ENCODE data around the gene ENOX1. TPM values are rescaled to one million over a fixed set of nuclear protein-coding genes. Genes with fewer than 3 reads are reported as not detected.

Gene ENOX1
- total and polyA plus RNA-seq, 4 experiments from 2014 or later, result not detected

DNA sequence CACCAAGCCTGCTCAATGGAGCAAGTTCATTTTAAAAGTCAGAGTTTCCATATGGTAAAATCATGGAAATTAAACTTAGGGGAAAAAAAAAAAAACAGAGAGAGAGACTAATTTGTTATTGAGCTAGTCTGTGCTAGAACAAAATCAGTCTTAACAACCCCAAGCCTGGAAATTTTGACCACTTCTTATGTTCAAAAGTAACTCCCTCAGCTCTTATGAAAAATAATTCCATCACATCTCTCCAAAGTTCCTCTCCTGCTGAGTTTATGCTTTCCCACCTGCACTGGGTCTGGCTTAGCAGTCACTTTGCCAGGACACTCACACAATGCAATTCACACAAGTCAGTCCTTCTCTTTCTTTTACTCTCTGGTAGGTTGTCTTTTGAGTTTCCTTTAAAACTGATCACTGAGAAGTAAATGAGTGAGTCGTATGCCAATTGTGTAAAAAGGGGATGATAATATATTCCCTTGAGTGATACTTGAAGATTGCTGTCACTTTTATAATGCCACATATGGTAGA, 92.6 kb downstream of the ENOX1 start:
- Histone ChIP-seq H3K36me3 (ENCODE audit: insufficient read depth, low read length) (no peaks in the 10 kb centered on the region), H3K27me3 (ENCODE audit: insufficient read depth, low read length) (no peaks in the 10 kb centered on the region), H3K27ac (ENCODE audit: low read depth, low read length) (no peak overlapping the region), H3K4me1 (ENCODE audit: insufficient read depth, low read length) (no peaks in the 10 kb centered on the region), H3K4me3 (ENCODE audit: low read length in 2 of 2) (no peak overlapping the region), H3K9me3 (ENCODE audit: control insufficient read depth in 1 of 2, low read length in 2 of 2) (no peaks in the 10 kb centered on the region)
- H3K27me3 Mint-ChIP-seq, result peaks cover 5 to 8% of the 10 kb centered on the region in 2 donors
- H3K4me1 Mint-ChIP-seq, result no peaks in the 10 kb centered on the region
- H3K9me3 Mint-ChIP-seq, result no peaks in the 10 kb centered on the region
- ChIA-PET CTCF (ENCODE audit: partially characterized antibody) (no interaction called here), POLR2A (ENCODE audit: partially characterized antibody) (no interaction called here)
- H3K4me3 Mint-ChIP-seq, result no peak overlapping the region
- no peaks in the 10 kb centered on the region for H3K36me3 Mint-ChIP-seq
- intact Hi-C loops (cut with micrococcal nuclease), result no loop called here
- no peak for DNase-seq
- no peak overlapping the region for H3K27ac Mint-ChIP-seq

DNA sequence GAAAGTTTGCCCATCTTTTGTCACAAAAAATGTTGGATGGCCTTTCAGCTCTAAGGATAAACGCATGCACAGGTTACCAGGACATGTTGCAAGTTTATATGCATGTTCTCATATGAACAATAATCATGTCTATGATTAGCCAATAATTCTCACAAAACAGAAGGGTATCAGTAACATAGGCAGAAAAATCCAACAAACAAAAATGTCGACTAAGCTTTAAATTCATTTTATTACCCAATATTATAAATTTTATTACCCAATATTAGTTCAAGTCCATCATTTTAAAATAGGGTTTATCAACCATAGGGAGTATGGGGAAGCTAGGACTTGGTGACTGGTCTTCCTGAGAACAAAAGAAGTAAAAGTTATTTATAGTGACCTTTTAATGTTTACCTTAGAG, 93.1 kb downstream of the ENOX1 start:
- Histone ChIP-seq H3K27me3 (ENCODE audit: insufficient read depth, low read length) (no peaks in the 10 kb centered on the region), H3K4me3 (ENCODE audit: low read length in 2 of 2) (no peak overlapping the region), H3K36me3 (ENCODE audit: insufficient read depth, low read length) (no peaks in the 10 kb centered on the region), H3K9me3 (ENCODE audit: control insufficient read depth in 1 of 2, low read length in 2 of 2) (no peaks in the 10 kb centered on the region), H3K4me1 (ENCODE audit: insufficient read depth, low read length) (no peaks in the 10 kb centered on the region), H3K27ac (ENCODE audit: low read depth, low read length) (no peak overlapping the region)
- Mint-ChIP-seq H3K4me1 (no peaks in the 10 kb centered on the region), H3K27me3 (peaks cover 5 to 8% of the 10 kb centered on the region in 2 donors), H3K9me3 (no peaks in the 10 kb centered on the region), H3K27ac (no peak overlapping the region), H3K36me3 (no peaks in the 10 kb centered on the region), H3K4me3 (no peak overlapping the region)
- ChIA-PET POLR2A (ENCODE audit: partially characterized antibody) (no interaction called here), CTCF (ENCODE audit: partially characterized antibody) (no interaction called here)
- no peak for DNase-seq
- intact Hi-C loops (cut with micrococcal nuclease), result no loop called here

GRCh38 chr13:43688227-43688907, 98.4 kb downstream of the ENOX1 start:
- H3K27me3 ChIP-seq (ENCODE audit: insufficient read depth, low read length), result no peaks in the 10 kb centered on the region
- ChIA-PET POLR2A (ENCODE audit: partially characterized antibody) (no interaction called here), CTCF (ENCODE audit: partially characterized antibody) (no interaction called here)
- H3K4me1 ChIP-seq (ENCODE audit: insufficient read depth, low read length), result no peaks in the 10 kb centered on the region
- Mint-ChIP-seq H3K36me3 (no peaks in the 10 kb centered on the region), H3K27ac (no peak overlapping the region), H3K9me3 (no peaks in the 10 kb centered on the region), H3K4me1 (no peaks in the 10 kb centered on the region), H3K4me3 (no peak overlapping the region), H3K27me3 (peaks cover 5 to 6% of the 10 kb centered on the region in 2 donors)
- no peak for DNase-seq
- intact Hi-C loops (cut with micrococcal nuclease), result no loop called here
- H3K9me3 ChIP-seq (ENCODE audit: control insufficient read depth in 1 of 2, low read length in 2 of 2), result no peaks in the 10 kb centered on the region
- H3K36me3 ChIP-seq (ENCODE audit: insufficient read depth, low read length), result no peaks in the 10 kb centered on the region
- H3K27ac ChIP-seq (ENCODE audit: low read depth, low read length), result no peak overlapping the region
- no peak overlapping the region for H3K4me3 ChIP-seq (ENCODE audit: low read length in 2 of 2)

DNA sequence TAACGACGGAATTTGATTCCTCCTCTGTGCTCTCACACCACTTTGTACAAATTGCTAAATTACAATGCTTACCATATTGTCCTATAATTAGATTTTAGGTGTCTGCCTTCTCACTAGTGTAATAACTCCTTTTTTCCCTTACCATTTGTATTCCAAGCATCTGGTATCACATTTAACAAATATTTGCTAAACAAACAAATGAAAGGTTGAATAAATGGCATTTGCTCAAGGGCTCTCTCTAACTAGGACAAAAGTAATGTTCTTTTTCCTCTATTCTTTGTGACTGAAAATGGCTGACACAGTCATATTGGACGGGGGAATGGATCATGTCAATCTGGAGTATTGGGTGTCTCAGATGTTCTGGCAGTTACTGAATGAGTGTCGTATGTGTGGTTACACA, 99.7 kb downstream of the ENOX1 start:
- ChIA-PET POLR2A (ENCODE audit: partially characterized antibody) (no interaction called here), CTCF (ENCODE audit: partially characterized antibody) (no interaction called here)
- no peaks in the 10 kb centered on the region for H3K4me1 ChIP-seq (ENCODE audit: insufficient read depth, low read length)
- no peak for DNase-seq
- H3K27ac Mint-ChIP-seq, result no peak overlapping the region
- no peaks in the 10 kb centered on the region for H3K4me1 Mint-ChIP-seq
- no peaks in the 10 kb centered on the region for H3K9me3 Mint-ChIP-seq
- H3K27ac ChIP-seq (ENCODE audit: low read depth, low read length), result no peak overlapping the region
- H3K9me3 ChIP-seq (ENCODE audit: control insufficient read depth in 1 of 2, low read length in 2 of 2), result no peaks in the 10 kb centered on the region
- H3K36me3 Mint-ChIP-seq, result no peaks in the 10 kb centered on the region
- no peaks in the 10 kb centered on the region for H3K36me3 ChIP-seq (ENCODE audit: insufficient read depth, low read length)
- intact Hi-C loops (cut with micrococcal nuclease), result no loop called here
- no peak overlapping the region for H3K4me3 Mint-ChIP-seq
- H3K4me3 ChIP-seq (ENCODE audit: low read length in 2 of 2), result no peak overlapping the region
- H3K27me3 ChIP-seq (ENCODE audit: insufficient read depth, low read length), result no peaks in the 10 kb centered on the region
- peaks cover 5 to 6% of the 10 kb centered on the region in 2 donors for H3K27me3 Mint-ChIP-seq

DNA sequence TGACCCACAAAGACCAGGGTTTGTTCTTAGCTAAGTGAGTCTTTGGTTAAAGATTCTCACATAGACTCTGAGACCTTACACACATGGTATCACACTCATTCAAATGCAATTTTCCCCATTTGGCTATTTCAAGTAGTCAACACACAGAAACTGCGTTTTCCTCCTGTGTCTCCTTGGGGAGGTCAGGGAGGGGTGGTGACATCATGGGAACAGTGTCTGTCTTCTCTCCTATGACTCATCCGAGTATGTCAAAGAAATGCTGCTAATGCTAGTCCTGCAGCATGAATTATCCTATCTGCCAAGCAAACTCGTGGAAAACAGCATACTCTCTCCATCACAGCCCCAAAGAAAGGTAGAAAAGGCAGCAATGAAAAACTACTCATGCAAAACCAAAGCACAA, 100.2 kb downstream of the ENOX1 start:
- ChIA-PET CTCF (ENCODE audit: partially characterized antibody) (no interaction called here), POLR2A (ENCODE audit: partially characterized antibody) (no interaction called here)
- Histone ChIP-seq H3K27ac (ENCODE audit: low read depth, low read length) (no peak overlapping the region), H3K4me3 (ENCODE audit: low read length in 2 of 2) (no peak overlapping the region), H3K9me3 (ENCODE audit: control insufficient read depth in 1 of 2, low read length in 2 of 2) (no peaks in the 10 kb centered on the region), H3K36me3 (ENCODE audit: insufficient read depth, low read length) (no peaks in the 10 kb centered on the region), H3K4me1 (ENCODE audit: insufficient read depth, low read length) (no peaks in the 10 kb centered on the region), H3K27me3 (ENCODE audit: insufficient read depth, low read length) (no peaks in the 10 kb centered on the region)
- H3K27ac Mint-ChIP-seq, result no peak overlapping the region
- no peak overlapping the region for H3K4me3 Mint-ChIP-seq
- no peaks in the 10 kb centered on the region for H3K4me1 Mint-ChIP-seq
- intact Hi-C loops (cut with micrococcal nuclease), result no loop called here
- H3K27me3 Mint-ChIP-seq, result peaks cover 5 to 6% of the 10 kb centered on the region in 2 donors
- no peaks in the 10 kb centered on the region for H3K9me3 Mint-ChIP-seq
- no peak for DNase-seq
- no peaks in the 10 kb centered on the region for H3K36me3 Mint-ChIP-seq

DNA sequence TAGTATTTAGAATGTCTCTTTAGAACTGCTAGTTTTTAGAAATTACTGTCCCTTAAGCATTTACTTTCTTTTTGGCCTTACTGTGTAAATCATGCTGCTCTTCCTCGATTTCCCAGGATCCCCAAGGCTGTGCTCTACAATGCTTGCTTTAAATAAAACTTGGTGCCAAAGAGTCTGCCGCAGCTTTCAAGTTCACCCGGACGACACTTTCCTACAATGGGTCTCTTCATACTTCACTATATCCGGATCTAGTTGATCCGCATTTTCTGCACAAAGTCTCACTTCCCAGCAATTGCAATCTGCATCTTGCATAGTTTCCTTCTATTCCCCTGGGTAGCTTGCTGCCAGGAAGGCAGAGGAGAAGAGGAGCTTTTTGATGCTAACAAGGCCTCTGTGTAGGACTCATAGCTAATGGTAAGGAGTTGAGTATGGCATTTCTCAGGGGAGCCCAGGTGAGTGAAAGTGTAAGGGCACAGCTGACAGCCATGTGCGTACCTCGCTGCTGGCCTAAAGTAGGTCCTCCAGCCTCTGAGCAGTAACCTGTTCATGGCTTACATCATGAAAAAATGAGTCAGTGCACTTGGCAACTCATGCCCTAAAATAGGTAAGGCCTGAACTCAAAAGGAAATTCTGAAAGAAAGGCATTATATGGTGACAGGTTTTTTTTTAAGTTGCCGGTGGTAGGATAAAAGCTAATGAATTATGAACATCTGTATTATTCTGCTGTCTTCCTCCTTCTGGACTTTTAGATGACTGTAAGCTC, 101.6 kb downstream of the ENOX1 start:
- no peaks in the 10 kb centered on the region for H3K36me3 ChIP-seq (ENCODE audit: insufficient read depth, low read length)
- intact Hi-C loops (cut with micrococcal nuclease), result no loop called here
- H3K4me3 ChIP-seq (ENCODE audit: low read length in 2 of 2), result no peak overlapping the region
- H3K4me1 ChIP-seq (ENCODE audit: insufficient read depth, low read length), result no peaks in the 10 kb centered on the region
- H3K9me3 ChIP-seq (ENCODE audit: control insufficient read depth in 1 of 2, low read length in 2 of 2), result no peaks in the 10 kb centered on the region
- no peaks in the 10 kb centered on the region for H3K4me1 Mint-ChIP-seq
- H3K36me3 Mint-ChIP-seq, result no peaks in the 10 kb centered on the region
- H3K27me3 ChIP-seq (ENCODE audit: insufficient read depth, low read length), result no peaks in the 10 kb centered on the region
- no peak for DNase-seq
- H3K9me3 Mint-ChIP-seq, result no peaks in the 10 kb centered on the region
- H3K27me3 Mint-ChIP-seq, result peaks cover 0 to 3% of the 10 kb centered on the region in 2 donors
- H3K4me3 Mint-ChIP-seq, result no peak overlapping the region
- POLR2A ChIA-PET (ENCODE audit: partially characterized antibody), result no interaction called here
- H3K27ac ChIP-seq (ENCODE audit: low read depth, low read length), result no peak overlapping the region
- CTCF ChIA-PET (ENCODE audit: partially characterized antibody), result interaction anchor here (0.6 kb wide), 1 partner anchor 1170 kb away, joined by 5 read pairs; no protein-coding TSS in a partner anchor
- H3K27ac Mint-ChIP-seq, result no peak overlapping the region

DNA sequence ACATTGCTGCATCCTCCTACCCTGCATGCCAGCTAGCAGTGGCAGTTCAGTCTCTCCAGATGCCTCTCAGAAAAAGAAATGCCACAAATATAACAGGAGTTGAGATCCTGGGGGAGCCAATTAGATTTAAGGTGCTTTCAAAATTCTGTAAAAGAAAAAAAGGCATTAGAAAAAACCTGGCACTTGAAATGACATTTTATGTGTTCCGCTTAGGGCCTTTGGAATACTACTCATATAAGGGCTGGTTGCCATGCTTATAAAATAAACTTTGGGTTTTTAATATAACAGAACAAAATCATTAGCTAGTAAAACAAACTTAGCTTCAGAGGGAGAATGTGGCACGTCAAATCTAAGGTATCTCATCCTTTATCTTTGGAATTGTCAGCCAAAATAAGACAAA, 104.1 kb downstream of the ENOX1 start:
- Mint-ChIP-seq H3K36me3 (no peaks in the 10 kb centered on the region), H3K4me1 (no peaks in the 10 kb centered on the region), H3K9me3 (peaks cover 0 to 2% (median 0%) of the 10 kb centered on the region in 8 donors), H3K27ac (no peak overlapping the region), H3K27me3 (no peaks in the 10 kb centered on the region), H3K4me3 (no peak overlapping the region)
- Histone ChIP-seq H3K27me3 (ENCODE audit: insufficient read depth, low read length) (no peaks in the 10 kb centered on the region), H3K4me3 (ENCODE audit: low read length in 2 of 2) (no peak overlapping the region), H3K4me1 (ENCODE audit: insufficient read depth, low read length) (no peaks in the 10 kb centered on the region), H3K36me3 (ENCODE audit: insufficient read depth, low read length) (no peaks in the 10 kb centered on the region), H3K27ac (ENCODE audit: low read depth, low read length) (no peak overlapping the region), H3K9me3 (ENCODE audit: control insufficient read depth in 1 of 2, low read length in 2 of 2) (no peaks in the 10 kb centered on the region)
- ChIA-PET CTCF (ENCODE audit: partially characterized antibody) (no interaction called here), POLR2A (ENCODE audit: partially characterized antibody) (no interaction called here)
- intact Hi-C loops (cut with micrococcal nuclease), result no loop called here
- no peak for DNase-seq

All from CD4-positive, alpha-beta memory T cell (primary cell).